Osteoblast (primary cell): Measurements from ENCODE around the gene DNAH6. TPM values are rescaled to one million over a fixed set of nuclear protein-coding genes. Genes with fewer than 3 reads are reported as not detected.

Experiments used
- DNase-seq: peaks from one replicate; pipeline ENCODE4 v3.0.0; 2011; ENCODE audit warnings: low spot score, mixed read lengths; ENCODE audit not compliant: insufficient read length; ENCODE audit errors: missing footprints
- H2AFZ ChIP-seq: 2 replicates; pipeline ENCODE4 v1.6.0; 2011; ENCODE audit warnings: mild to moderate bottlenecking, low read length
- H3K27ac ChIP-seq: 2 replicates; pipeline ENCODE4 v1.5.1; 2011; ENCODE audit warnings: mild to moderate bottlenecking, low read depth, low read length, moderate library complexity
- H3K27me3 ChIP-seq: 2 replicates; pipeline ENCODE4 v1.6.0; 2012; ENCODE audit warnings: mild to moderate bottlenecking, control low read depth, inconsistent platforms, low read length, moderate library complexity; ENCODE audit not compliant: insufficient read depth
- H3K36me3 ChIP-seq: 2 replicates; pipeline ENCODE4 v1.5.1; 2011; ENCODE audit warnings: mild to moderate bottlenecking, low read length, control low read depth, moderate library complexity; ENCODE audit not compliant: insufficient read depth
- H3K4me1 ChIP-seq: 2 replicates; pipeline ENCODE4 v1.5.1; 2011; ENCODE audit warnings: mild to moderate bottlenecking, low read length, control low read depth, moderate library complexity; ENCODE audit not compliant: insufficient read depth
- H3K4me2 ChIP-seq: 2 replicates; pipeline ENCODE4 v1.6.0; 2011; ENCODE audit warnings: mild to moderate bottlenecking, low read length; ENCODE audit not compliant: insufficient read depth
- H3K4me3 ChIP-seq: fragments of 200-600 bp; sonication (generic); 3 replicates; pipeline ENCODE4 v1.5.1; 2012; ENCODE audit warnings: mild to moderate bottlenecking, low read length, inconsistent platforms; ENCODE audit not compliant: insufficient read depth
- H3K79me2 ChIP-seq: 2 replicates; pipeline ENCODE4 v1.6.0; 2012; ENCODE audit warnings: mild to moderate bottlenecking, low read length, control low read depth, inconsistent platforms; ENCODE audit not compliant: insufficient read depth
- H3K9me3 ChIP-seq: 2 replicates; pipeline ENCODE4 v1.5.1; 2011; ENCODE audit warnings: low read depth, low read length, control low read depth
- H4K20me1 ChIP-seq: 2 replicates; pipeline ENCODE4 v1.6.0; 2012; ENCODE audit warnings: mild to moderate bottlenecking, low read length, control low read depth; ENCODE audit not compliant: insufficient read depth
- total RNA-seq: library from RNA; depleted of rRNA; stranded (reverse); fragments of >200 nt; gene quantifications from 2 replicates; pipeline ENCODE4 v1.2.3, GENCODE V29; 2012
- TF ChIP-seq, protein P1 (sequence below): IDR thresholded peaks from 2 replicates; pipeline ENCODE4 v1.5.1; 2011; ENCODE audit warnings: mild to moderate bottlenecking, low read depth, low read length, moderate library complexity; ENCODE audit errors: extremely low read depth

Gene DNAH6
- total RNA-seq, 1 donor = 0.36 TPM

- Histone ChIP-seq H4K20me1 (no peaks in the 10 kb centered on the region), H3K4me1 (no peaks in the 10 kb centered on the region), H2AFZ (no peak overlapping the region), H3K79me2 (no peaks in the 10 kb centered on the region), H3K27me3 (peaks cover 7% of the 10 kb centered on the region), H3K27ac (no peak overlapping the region), H3K9me3 (no peaks in the 10 kb centered on the region), H3K4me2 (no peak overlapping the region), H3K4me3 (no peak overlapping the region), H3K36me3 (no peaks in the 10 kb centered on the region)
- TF ChIP-seq, protein P1, sequence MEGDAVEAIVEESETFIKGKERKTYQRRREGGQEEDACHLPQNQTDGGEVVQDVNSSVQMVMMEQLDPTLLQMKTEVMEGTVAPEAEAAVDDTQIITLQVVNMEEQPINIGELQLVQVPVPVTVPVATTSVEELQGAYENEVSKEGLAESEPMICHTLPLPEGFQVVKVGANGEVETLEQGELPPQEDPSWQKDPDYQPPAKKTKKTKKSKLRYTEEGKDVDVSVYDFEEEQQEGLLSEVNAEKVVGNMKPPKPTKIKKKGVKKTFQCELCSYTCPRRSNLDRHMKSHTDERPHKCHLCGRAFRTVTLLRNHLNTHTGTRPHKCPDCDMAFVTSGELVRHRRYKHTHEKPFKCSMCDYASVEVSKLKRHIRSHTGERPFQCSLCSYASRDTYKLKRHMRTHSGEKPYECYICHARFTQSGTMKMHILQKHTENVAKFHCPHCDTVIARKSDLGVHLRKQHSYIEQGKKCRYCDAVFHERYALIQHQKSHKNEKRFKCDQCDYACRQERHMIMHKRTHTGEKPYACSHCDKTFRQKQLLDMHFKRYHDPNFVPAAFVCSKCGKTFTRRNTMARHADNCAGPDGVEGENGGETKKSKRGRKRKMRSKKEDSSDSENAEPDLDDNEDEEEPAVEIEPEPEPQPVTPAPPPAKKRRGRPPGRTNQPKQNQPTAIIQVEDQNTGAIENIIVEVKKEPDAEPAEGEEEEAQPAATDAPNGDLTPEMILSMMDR = no peak
- DNase-seq = no peak
Observed at GRCh38 chr2:84537251-84537650, 21.0 kb downstream of the DNAH6 start.

- Histone ChIP-seq H3K4me2 (no peak overlapping the region), H3K4me1 (no peaks in the 10 kb centered on the region), H3K79me2 (no peaks in the 10 kb centered on the region), H3K36me3 (no peaks in the 10 kb centered on the region), H3K27ac (no peak overlapping the region), H3K9me3 (no peaks in the 10 kb centered on the region), H4K20me1 (no peaks in the 10 kb centered on the region), H2AFZ (no peak overlapping the region), H3K27me3 (peaks cover 2% of the 10 kb centered on the region), H3K4me3 (no peak overlapping the region)
- DNase-seq = no peak
- TF ChIP-seq, protein P1 = no peak
Observed at GRCh38 chr2:84539729-84540128, 23.4 kb downstream of the DNAH6 start.

DNA sequence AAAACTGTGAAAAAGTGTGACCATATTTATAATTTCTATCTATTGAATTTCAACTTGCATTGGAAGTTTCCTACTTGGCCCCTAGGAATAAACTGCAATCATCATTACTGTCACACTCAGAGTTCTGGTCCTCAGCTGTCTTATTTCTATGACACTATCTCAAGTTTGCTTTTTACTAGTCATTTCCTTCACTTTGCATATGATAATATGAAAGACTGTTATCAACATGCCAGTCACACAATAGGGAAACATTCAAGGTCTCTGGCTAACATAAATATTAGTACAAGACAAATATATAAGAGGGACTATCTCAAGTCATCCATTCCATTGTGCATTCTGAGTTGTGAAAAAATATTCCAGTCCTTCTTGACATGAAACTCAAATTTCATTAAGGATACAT is 28.7 kb downstream of the DNAH6 start:
- Histone ChIP-seq H2AFZ (no peak overlapping the region), H3K36me3 (no peaks in the 10 kb centered on the region), H3K4me1 (no peaks in the 10 kb centered on the region), H3K27me3 (peaks cover 2% of the 10 kb centered on the region), H3K4me2 (no peak overlapping the region), H3K79me2 (no peaks in the 10 kb centered on the region), H4K20me1 (no peaks in the 10 kb centered on the region), H3K9me3 (no peaks in the 10 kb centered on the region), H3K27ac (no peak overlapping the region), H3K4me3 (no peak overlapping the region)
- no peak for DNase-seq
- TF ChIP-seq, protein P1 = no peak

DNA sequence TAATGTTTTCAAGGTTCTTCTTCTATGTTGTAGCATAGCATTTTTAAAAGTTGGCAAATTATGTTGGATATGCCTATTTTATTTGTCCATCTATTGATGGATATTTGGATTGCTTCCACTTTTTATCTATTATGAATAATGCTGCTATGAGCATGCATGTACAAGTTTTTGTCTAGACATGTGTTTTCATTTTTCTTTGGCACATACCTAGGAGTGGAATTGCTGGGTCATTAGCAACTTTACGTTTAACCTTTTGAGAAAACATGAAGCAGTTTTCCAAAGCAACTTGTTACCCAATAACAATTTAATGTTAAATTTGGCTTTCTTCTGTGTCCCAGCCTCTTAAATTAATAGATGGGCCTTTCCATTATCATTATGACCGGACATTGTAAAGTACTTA is 30.3 kb downstream of the DNAH6 start:
- TF ChIP-seq, protein P1 = no peak
- Histone ChIP-seq H3K9me3 (no peaks in the 10 kb centered on the region), H3K4me3 (no peak overlapping the region), H3K36me3 (no peaks in the 10 kb centered on the region), H3K79me2 (no peaks in the 10 kb centered on the region), H2AFZ (no peak overlapping the region), H3K4me2 (no peak overlapping the region), H3K27me3 (peaks cover 2% of the 10 kb centered on the region), H3K27ac (no peak overlapping the region), H4K20me1 (no peaks in the 10 kb centered on the region), H3K4me1 (no peaks in the 10 kb centered on the region)
- no peak for DNase-seq
